WI38 (cell line): Measurements from ENCODE around the gene CDKN2AIPNL.

Experiments
- H3K4me3 ChIP-seq: 2 replicates; pipeline ENCODE4 v1.5.1; 2011; ENCODE audit warnings: low read depth, mild to moderate bottlenecking, control low read depth, low read length
- TF ChIP-seq, protein P1 (sequence below): IDR thresholded peaks from 2 replicates; pipeline ENCODE4 v1.5.1; 2012; ENCODE audit warnings: low read depth, mild to moderate bottlenecking, control low read depth, low read length

Gene CDKN2AIPNL

DNA sequence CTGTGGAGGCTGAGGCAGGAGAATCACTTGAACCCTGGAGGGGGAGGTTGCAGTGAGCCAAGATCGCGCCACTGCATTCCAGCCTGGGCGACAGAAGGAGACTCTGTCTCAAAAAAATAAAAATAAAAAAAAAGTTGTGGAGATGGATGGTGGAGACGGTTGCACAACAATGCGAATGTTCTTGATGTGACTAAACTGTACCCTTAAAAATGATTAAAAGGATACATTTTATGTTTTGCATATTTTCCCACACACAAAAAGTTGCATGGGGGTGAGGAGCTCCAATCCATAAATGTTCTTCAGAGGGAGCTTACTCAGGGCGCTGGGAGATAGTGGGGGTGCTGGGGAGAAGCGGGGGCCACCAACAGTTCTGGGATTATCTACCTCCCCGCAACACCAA is 43.8 kb upstream of the CDKN2AIPNL start:
- TF ChIP-seq, protein P1, sequence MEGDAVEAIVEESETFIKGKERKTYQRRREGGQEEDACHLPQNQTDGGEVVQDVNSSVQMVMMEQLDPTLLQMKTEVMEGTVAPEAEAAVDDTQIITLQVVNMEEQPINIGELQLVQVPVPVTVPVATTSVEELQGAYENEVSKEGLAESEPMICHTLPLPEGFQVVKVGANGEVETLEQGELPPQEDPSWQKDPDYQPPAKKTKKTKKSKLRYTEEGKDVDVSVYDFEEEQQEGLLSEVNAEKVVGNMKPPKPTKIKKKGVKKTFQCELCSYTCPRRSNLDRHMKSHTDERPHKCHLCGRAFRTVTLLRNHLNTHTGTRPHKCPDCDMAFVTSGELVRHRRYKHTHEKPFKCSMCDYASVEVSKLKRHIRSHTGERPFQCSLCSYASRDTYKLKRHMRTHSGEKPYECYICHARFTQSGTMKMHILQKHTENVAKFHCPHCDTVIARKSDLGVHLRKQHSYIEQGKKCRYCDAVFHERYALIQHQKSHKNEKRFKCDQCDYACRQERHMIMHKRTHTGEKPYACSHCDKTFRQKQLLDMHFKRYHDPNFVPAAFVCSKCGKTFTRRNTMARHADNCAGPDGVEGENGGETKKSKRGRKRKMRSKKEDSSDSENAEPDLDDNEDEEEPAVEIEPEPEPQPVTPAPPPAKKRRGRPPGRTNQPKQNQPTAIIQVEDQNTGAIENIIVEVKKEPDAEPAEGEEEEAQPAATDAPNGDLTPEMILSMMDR, result no peak
- no peak overlapping the region for H3K4me3 ChIP-seq

DNA sequence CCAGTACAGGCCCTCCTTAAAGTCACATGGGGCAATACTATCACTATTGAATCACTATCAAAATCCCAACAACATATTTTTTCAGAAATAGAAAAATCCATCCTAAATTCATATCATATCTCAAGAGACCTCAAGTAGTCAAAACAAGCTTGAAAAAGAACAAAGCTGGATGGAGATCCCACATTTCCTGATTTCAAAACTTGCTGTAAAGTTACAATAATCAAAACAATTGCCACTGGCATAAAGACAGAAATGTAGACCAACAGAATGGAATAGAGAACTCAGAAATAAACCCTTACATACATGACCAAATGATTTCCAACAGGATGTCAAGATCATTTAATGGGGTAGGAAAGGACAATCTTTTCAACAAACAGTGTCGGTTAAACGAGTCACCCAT is 41.3 kb upstream of the CDKN2AIPNL start:
- TF ChIP-seq, protein P1, result no peak
- no peak overlapping the region for H3K4me3 ChIP-seq

DNA sequence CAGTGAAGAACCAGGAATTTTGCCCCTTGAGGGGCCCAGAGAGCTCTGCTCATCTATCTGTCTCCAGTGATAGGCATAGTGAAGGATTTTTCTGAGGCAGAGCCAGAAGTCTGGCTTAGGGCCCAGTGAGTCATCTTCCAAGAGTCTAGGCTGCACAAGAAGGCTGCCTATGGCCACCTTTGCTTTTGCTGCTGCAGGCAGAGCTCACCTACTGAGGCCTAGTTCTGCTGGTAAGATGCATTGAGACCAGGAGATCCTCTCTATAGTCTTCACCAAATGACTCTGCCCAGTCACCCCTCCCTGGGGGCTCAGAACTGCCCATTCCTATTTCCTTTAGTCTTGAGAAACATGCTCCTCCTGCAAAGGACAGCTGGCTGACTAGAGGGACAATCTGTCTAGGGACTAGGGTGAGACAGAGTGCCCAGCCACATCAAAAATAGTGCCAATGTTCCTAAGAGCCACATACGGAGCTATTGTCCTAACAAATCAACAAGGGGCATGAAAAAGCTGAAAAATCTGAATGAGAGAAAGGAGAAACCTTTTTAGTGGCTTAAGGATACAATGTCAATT is 40.3 kb upstream of the CDKN2AIPNL start:
- TF ChIP-seq, protein P1, result no peak
- H3K4me3 ChIP-seq, result no peak overlapping the region

DNA sequence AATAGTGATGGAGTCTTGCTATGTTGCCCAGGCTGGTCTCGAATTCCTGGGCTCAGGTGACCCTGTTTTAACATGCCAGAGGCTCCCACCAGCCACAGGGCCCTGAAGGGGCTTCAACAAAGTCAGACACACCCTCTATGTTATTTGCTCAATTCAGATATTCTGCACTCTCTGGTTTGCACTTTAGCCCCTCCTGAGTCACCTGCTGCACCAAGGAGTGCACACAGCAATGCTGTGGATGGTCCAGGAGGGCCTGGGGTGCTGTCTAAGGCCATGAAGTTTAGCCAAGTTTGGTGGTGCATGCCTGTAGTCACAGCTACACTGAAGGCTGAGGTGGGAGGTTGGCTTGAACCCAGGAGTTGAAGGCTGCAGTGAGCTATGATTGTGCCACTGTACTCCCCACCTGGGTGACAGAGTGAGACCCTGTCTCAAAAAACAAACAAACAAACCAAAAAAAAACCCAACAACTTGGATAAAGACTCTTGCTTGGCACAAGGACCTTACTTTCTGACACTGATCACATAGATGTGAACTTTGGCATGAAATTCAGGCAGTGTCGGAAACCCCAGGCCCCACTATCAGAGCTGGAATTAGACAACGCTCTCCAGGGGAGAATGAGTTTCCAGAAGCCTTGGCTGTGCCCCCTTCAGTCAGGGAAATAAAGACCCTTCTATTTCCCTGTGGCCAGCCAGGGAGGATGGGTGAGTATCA is 39.7 kb upstream of the CDKN2AIPNL start:
- H3K4me3 ChIP-seq, result no peak overlapping the region
- TF ChIP-seq, protein P1, result no peak

DNA sequence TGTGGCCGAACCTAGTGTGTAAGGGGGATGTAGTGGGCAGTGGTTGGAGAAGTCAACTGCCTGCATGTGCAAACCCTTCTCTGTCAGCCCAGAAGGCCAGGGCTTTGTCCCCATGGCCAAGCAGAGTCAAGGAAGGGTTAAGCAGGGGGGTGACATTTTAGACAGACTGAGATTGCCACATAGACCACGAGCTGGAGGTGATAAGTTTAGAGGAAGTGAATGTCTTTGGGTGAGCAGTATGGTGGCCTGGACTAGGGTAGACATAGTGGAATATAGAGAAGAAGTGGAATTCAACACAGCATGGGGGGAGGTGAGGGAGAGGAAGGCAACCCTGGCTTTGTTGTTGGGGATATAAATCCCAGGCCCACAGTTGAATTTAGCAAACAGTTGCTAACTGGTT is 38.7 kb upstream of the CDKN2AIPNL start:
- TF ChIP-seq, protein P1, result no peak
- no peak overlapping the region for H3K4me3 ChIP-seq

DNA sequence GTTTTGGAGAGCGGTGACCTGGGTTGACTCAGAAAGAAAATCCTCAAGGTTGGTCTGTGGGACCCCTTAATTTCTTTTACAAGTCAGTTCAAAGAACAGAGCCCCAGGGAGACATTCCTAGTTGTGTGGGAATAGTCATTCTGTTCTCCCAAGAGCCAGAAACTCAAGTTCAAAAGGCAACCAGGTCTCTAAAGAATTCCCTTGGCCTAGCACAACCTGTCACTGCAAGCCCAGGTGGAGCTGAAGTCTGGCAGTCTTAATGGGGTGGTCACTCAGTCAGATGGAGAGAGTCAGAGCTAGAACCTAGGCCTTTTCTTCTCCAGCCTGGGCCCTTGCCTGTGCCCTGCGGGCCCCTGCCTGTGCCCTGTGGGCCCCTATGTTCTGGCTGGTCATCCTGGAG is 37.5 kb upstream of the CDKN2AIPNL start:
- H3K4me3 ChIP-seq, result no peak overlapping the region
- TF ChIP-seq, protein P1, result no peak

DNA sequence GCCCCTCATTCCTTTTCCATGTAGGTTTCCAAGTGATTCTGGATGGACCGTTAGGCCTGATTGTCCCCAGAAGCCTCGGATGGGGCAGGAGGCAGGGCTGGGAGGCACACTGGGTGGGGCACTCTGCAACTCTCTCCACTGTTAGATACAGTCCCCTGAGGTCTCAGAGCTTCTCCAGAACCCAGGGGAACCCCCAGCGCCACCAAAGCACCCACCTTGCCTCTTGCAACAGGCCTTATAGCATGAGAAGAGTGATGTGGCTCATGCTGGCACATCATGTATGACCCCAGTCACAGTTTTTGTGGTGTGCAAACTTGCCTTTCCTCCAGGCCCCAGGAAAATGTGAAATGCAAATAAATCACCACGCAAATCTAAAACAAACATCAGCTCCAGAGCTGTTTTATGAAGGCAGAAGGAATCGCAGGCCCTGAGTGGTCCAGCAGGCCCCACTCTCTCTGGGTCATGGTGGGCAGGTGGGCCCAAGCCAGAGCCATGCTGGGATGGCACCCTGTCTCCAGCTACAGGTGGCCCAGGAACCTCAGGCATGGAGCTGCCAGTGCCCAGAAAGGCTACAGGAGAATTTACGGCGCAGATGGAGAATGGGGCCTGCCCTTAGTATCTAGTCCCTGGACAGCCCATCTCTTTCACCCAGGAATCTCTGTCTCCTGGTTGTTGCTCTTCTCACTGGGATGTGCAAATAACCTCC is 36.3 kb upstream of the CDKN2AIPNL start:
- TF ChIP-seq, protein P1, result no peak
- no peak overlapping the region for H3K4me3 ChIP-seq
